Keratinocyte (primary cell): ENCODE measurements around the gene C19orf73.

Source experiments
- CTCF ChIP-seq, 3 experiments: IDR thresholded peaks in 1 of 3; conservative IDR thresholded peaks in 1 of 3; optimal IDR thresholded peaks in 1 of 3; 2 replicates in 2 of 3; 3 replicates in 1 of 3; pipeline versions ENCODE3 to v1.5.1; 2011; ENCODE audit warnings: low read length in 3 of 3, mild to moderate bottlenecking in 3 of 3, moderate library complexity in 2 of 3, control low read depth in 1 of 3, inconsistent platforms in 1 of 3; ENCODE audit not compliant: insufficient read depth in 2 of 3; ENCODE audit errors: extremely low read depth in 1 of 3
- EZH2 ChIP-seq: IDR thresholded peaks from one replicate; pipeline ENCODE4 v1.6.1; 2012; ENCODE audit warnings: inconsistent platforms, mild to moderate bottlenecking, low read length, moderate library complexity

GRCh38 chr19:49155005-49155819 lies 36.3 kb upstream of the C19orf73 start, which contains the start of gene HRC:
- no peak for TF ChIP-seq CTCF (optimal IDR thresholded peaks at IDR 0.05 in 1 of 3, IDR thresholded peaks at IDR 0.05 in 1 of 3, conservative IDR thresholded peaks at IDR 0.05 in 1 of 3; ENCODE audit: extremely low read depth in 1 of 3, insufficient read depth in 2 of 3, low read length in 3 of 3)
- no peak for TF ChIP-seq EZH2
